Liver (tissue), 3 donors: ENCODE results near the gene RAPGEF2.

Source experiments
- ATF3 ChIP-seq: IDR thresholded peaks from 2 replicates; pipeline ENCODE4 v1.6.1; 2016; ENCODE audit warnings: antibody characterized with exemption
- CTCF ChIP-seq: fragments of 150-350 bp; IDR thresholded peaks from 2 replicates; pipeline ENCODE4 v1.5.1; 2017; ENCODE audit warnings: improper control_type of control experiment, low read depth, low read length; ENCODE audit not compliant: missing input control
- EGR1 ChIP-seq, 2 donors: IDR thresholded peaks; 2 replicates each; pipeline ENCODE4 v1.6.1; 2016 to 2018; ENCODE audit warnings: antibody characterized with exemption in 2 of 2, low read depth in 2 of 2
- FOXA1 ChIP-seq: IDR thresholded peaks from 2 replicates; pipeline ENCODE4 v1.6.1; 2016; ENCODE audit warnings: antibody characterized with exemption
- GABPA ChIP-seq, 2 donors: IDR thresholded peaks in 1 of 2; conservative IDR thresholded peaks in 1 of 2; 2 replicates each; pipeline ENCODE4 v1.6.1; 2016; ENCODE audit warnings: antibody characterized with exemption in 2 of 2, mild to moderate bottlenecking in 1 of 2, moderate library complexity in 1 of 2
- JUND ChIP-seq, 2 donors: IDR thresholded peaks; 2 replicates each; pipeline ENCODE4 v1.6.1; 2016; ENCODE audit warnings: antibody characterized with exemption in 2 of 2
- MAX ChIP-seq: IDR thresholded peaks from 2 replicates; pipeline ENCODE4 v1.6.1; 2016; ENCODE audit warnings: antibody characterized with exemption
- NR2F2 ChIP-seq: IDR thresholded peaks from 2 replicates; pipeline ENCODE4 v1.6.1; 2016; ENCODE audit warnings: antibody characterized with exemption
- RAD21 ChIP-seq, 2 donors: IDR thresholded peaks; 2 replicates each; pipeline ENCODE4 v1.6.1; 2016; ENCODE audit warnings: antibody characterized with exemption in 2 of 2, mild to moderate bottlenecking in 2 of 2
- REST ChIP-seq: IDR thresholded peaks from 2 replicates; pipeline ENCODE4 v1.6.1; 2016; ENCODE audit warnings: antibody characterized with exemption, mild to moderate bottlenecking
- SP1 ChIP-seq: IDR thresholded peaks from 2 replicates; pipeline ENCODE4 v1.6.1; 2018; ENCODE audit warnings: antibody characterized with exemption, mild to moderate bottlenecking
- YY1 ChIP-seq: IDR thresholded peaks from 2 replicates; pipeline ENCODE4 v1.6.1; 2016; ENCODE audit warnings: antibody characterized with exemption, mild to moderate bottlenecking
- ZBTB33 ChIP-seq: IDR thresholded peaks from 2 replicates; pipeline ENCODE4 v1.6.1; 2016; ENCODE audit warnings: antibody characterized with exemption
- donor health status: healthy.
- donor health status: healthy.

- TF ChIP-seq FOXA1 (no peak), CTCF (no peak), REST (no peak), NR2F2 (no peak), SP1 (no peak), EGR1 (IDR thresholded peaks at IDR 0.05; ENCODE audit: low read depth in 2 of 2) (no peak), MAX (no peak), RAD21 (IDR thresholded peaks at IDR 0.05) (no peak), JUND (IDR thresholded peaks at IDR 0.05) (no peak), YY1 (no peak), ATF3 (no peak), ZBTB33 (no peak), GABPA (IDR thresholded peaks at IDR 0.05 in 1 of 2, conservative IDR thresholded peaks at IDR 0.05 in 1 of 2) (no peak)
Measured at GRCh38 chr4:159169404-159170302, 66.8 kb downstream of the RAPGEF2 start.
